Subcutaneous adipose tissue (tissue), 4 donors: ENCODE results near the gene CFAP54. TPM values are rescaled to one million over a fixed set of nuclear protein-coding genes. Genes with fewer than 3 reads are reported as not detected.

Experiments used
- total RNA-seq, 4 donors: library from RNA; depleted of rRNA; stranded (reverse); fragments of >200 nt; gene quantifications; one replicate each; pipeline ENCODE4 v1.1.0, GENCODE V29; 2016
- TF ChIP-seq, protein P1 (sequence below): fragments of 450-650 bp; IDR thresholded peaks from one replicate; pipeline ENCODE4 v1.5.1; 2016; ENCODE audit warnings: low read depth, mild to moderate bottlenecking, control low read depth, antibody characterized with exemption, moderate library complexity

Gene CFAP54
- total RNA-seq, 4 donors from 2014 or later = 0.33 to 1.7 (median 0.89) TPM

DNA sequence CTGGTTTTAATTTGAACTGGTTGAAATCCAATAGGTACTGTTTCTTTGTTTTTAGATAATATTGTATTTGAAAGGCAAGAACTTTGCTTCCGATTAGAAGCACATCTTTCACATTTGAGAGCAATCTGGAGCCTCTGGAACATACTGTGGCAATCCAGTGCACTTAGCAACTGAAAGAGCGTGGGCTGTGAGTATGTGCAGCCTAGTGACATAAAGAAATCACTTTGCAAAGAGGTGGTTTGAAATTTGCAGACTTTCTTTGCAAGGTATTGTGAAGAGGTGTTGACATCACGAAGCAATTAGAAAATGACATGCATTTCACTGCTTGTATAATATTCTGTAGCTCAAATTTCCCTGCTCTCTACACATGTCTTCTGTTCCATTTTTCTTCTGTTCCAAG, 23.5 kb upstream of the CFAP54 start:
- TF ChIP-seq, protein P1, sequence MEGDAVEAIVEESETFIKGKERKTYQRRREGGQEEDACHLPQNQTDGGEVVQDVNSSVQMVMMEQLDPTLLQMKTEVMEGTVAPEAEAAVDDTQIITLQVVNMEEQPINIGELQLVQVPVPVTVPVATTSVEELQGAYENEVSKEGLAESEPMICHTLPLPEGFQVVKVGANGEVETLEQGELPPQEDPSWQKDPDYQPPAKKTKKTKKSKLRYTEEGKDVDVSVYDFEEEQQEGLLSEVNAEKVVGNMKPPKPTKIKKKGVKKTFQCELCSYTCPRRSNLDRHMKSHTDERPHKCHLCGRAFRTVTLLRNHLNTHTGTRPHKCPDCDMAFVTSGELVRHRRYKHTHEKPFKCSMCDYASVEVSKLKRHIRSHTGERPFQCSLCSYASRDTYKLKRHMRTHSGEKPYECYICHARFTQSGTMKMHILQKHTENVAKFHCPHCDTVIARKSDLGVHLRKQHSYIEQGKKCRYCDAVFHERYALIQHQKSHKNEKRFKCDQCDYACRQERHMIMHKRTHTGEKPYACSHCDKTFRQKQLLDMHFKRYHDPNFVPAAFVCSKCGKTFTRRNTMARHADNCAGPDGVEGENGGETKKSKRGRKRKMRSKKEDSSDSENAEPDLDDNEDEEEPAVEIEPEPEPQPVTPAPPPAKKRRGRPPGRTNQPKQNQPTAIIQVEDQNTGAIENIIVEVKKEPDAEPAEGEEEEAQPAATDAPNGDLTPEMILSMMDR = no peak

DNA sequence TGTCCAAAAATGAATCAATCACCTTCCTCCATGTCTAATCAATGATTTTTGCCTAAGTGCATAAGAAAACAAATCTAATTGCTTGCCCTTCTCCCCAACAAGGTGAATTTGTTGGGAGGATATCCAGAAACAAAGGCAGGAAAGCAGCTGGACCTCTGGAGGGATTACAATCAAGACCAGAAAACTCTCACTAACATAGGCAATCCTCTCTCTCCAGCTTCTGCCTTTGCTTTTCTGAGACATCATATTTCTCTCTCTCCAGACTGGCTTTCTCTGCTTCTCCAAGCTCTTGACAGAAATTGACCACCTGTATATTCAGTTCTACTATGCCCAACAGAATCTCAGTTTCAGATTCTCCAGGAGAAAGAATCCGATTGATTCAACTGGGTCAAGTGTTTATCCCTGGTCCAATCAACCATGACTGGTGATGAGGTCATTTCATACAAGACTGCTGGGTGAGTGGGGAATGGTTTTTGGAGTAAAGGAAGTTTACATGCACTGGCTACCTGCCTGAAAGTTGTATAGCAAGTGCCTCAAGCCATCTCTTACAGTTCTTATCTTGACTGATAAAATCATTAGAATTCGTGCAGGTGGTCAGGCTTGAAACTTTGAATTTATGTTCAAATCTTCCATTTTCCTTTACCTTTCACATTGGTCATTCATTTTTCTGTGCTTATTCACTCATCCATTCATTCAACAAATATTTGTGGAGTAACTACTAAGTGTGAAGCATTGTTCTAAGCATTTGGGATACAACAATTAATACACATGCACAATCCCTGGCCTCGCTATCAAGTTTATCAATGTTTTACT, 22.2 kb upstream of the CFAP54 start:
- TF ChIP-seq, protein P1 = no peak

DNA sequence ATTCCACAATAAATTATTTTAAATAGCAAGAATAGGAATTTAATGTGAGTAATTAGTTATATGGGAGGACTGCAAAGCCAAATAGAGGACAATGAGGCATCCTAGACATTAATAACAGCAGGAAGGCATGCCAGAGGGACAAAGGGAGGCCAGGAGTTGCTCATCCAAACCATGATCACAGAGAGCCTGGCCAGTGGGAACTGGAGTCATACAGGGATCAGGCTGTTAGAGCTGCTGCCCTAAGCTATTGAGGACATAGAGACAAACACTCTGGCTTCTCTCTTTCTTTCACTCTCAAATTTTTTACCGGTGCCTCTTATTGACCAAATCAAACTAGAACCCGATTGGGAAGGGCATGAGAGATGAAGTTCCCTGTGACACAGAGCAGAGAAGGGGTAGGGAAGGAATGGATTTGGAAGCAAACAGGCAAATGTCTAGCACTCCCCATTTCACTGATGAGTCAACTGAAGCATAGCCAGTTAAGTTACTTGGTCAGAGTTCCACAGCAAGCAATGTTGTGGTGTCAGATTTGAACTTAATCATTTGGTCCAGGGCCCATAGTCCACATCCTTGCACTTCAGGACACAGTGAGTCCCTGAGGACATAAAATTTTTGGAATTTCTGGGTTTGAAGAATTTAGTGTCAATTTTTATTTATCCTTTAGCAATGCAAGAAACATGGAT, 17.9 kb upstream of the CFAP54 start:
- TF ChIP-seq, protein P1 = no peak

DNA sequence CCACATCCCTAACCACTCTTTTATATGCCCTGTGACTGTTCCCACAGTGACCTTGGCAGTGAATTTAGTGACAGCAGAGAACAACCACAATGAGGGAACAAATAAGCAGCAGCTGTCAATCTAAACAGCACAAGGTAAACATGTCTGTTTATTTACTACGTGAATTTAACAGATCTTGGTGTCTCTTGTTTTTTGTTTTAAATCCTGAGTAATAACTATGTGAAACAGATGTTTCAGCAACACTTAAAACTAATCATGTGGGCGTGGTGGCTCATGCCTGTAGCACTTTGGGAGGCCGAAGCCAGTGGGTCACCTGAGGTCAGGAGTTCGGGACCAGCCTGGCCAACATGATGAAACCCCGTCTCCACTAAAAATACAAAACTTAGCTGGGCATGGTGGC, 17.0 kb upstream of the CFAP54 start:
- TF ChIP-seq, protein P1 = no peak

DNA sequence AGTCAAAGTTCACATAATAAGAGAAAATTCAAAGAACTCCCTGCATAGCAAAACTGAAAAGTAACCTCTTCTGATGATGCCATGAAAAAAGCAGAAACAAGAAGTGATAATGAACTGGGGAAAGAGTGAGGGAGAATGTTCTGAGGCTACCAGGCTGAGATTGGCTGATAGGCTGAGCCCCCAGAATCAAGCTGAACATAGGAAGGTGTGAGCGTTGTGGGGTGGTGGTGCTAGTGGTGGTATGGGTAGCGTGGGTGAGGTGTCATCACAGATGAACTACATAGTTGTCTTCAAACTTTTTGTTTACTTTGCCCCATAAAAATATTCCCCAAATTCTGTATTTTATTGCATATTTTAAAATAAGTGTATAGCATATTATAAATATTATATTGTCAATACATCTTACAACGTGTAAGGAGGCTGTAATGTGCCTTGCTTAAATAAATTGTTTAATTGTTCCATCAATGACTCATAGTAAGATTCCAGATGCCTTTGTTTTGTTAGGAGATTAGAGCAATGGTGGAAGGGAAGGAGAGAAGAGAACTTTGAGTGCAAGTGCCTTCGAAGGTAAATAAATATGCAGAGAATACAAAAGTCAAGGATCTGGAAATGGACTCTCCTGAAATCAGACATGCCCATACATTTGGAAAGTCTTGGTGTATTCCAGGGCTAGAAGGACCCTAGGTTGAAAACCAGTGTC, 15.8 kb upstream of the CFAP54 start:
- TF ChIP-seq, protein P1 = no peak

DNA sequence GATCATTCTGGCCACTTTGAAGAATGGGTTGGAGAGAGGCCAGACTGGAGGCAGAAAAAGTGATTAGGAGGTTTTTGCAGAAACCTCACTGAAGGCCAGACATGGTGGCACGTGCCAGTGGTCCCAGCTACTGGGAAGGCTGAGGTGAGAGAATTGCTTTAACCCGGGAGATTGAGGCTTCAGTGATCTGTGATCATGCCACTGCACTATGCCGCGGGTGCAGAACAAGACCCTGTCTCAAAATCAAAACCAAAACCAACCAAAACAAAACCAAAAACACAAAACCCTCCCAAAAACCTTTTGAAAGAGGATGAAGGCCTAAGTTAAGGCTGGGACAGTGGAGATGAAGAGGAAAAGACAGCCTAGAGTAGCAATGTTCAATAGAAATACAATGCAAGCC, 15.2 kb upstream of the CFAP54 start:
- TF ChIP-seq, protein P1 = no peak

DNA sequence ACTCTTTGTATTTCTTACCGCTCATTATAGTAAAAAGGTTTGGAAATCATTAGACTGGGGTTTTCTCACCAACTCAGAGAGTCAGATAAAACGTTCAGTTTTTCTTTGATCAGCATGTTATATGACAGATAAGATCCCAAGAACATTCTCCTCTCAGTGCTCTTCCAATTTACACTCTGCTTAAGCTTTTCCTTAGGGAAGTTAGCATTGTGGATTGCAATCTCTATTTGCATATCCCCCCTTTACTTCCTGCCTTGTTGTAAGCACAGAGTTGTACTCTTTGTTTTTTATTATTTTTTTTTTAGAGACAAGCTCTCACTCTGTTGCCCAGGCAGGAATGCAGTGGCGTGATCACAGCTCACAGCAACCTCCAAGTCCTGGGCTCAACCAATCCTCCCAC, 11.4 kb upstream of the CFAP54 start:
- TF ChIP-seq, protein P1 = no peak
